WTC11 (cell line): ENCODE measurements around the gene MYCBP2. TPM values are rescaled to one million over a fixed set of nuclear protein-coding genes. Genes with fewer than 3 reads are reported as not detected.

Experiments
- ATAC-seq: fragments of 200-7000 bp; cut with Tn5 transposase; 2 replicates; pipeline ENCODE4 v1.10.0; 2021; ENCODE audit warnings: mild to moderate bottlenecking, moderate library complexity
- CTCF ChIA-PET: fragments of 300-600 bp; sonication (Branson Sonifier 250); formaldehyde crosslinking; loops from one replicate; lab custom pipeline; 2021; ENCODE audit warnings: antibody characterized with exemption; lab: Charles Lee
- POLR2A ChIA-PET: fragments of 350-600 bp; sonication (Branson Sonifier 250); formaldehyde crosslinking; loops from one replicate; lab custom pipeline; 2021; ENCODE audit warnings: antibody characterized with exemption; lab: Charles Lee
- DNase-seq: peaks from one replicate; pipeline ENCODE4 v3.0.0; 2021; ENCODE audit warnings: low spot score
- H3K27ac Mint-ChIP-seq: 2 replicates; pipeline ENCODE4 v1.8.0; 2021; ENCODE audit warnings: mixed read lengths
- H3K27me3 Mint-ChIP-seq: 2 replicates; pipeline ENCODE4 v1.8.0; 2021; ENCODE audit warnings: low read depth, mild to moderate bottlenecking, moderate library complexity, mixed read lengths
- H3K36me3 Mint-ChIP-seq: 2 replicates; pipeline ENCODE4 v1.8.0; 2021; ENCODE audit warnings: mixed read lengths
- H3K4me1 Mint-ChIP-seq: 2 replicates; pipeline ENCODE4 v1.8.0; 2022; ENCODE audit warnings: mixed read lengths
- H3K4me3 Mint-ChIP-seq: 2 replicates; pipeline ENCODE4 v1.8.0; 2021; ENCODE audit warnings: mild to moderate bottlenecking, moderate library complexity, mixed read lengths
- H3K9me3 Mint-ChIP-seq: 2 replicates; pipeline ENCODE4 v1.8.0; 2021; ENCODE audit warnings: mixed read lengths
- ATF1 ChIP-seq: sonication (generic); formaldehyde crosslinking; IDR thresholded peaks from 2 replicates; pipeline ENCODE4 v1.8.1; 2023; ENCODE audit warnings: mild to moderate bottlenecking, moderate library complexity, missing genetic modification reagents
- CREB1 ChIP-seq: sonication (generic); formaldehyde crosslinking; IDR thresholded peaks from 2 replicates; pipeline ENCODE4 v1.8.0; 2023; ENCODE audit warnings: mild to moderate bottlenecking, missing genetic modification reagents
- CREM ChIP-seq: sonication (generic); formaldehyde crosslinking; IDR thresholded peaks from 2 replicates; pipeline ENCODE4 v1.8.1; 2022; ENCODE audit warnings: mild to moderate bottlenecking, missing genetic modification reagents, moderate library complexity
- FOXK1 ChIP-seq: sonication (generic); formaldehyde crosslinking; IDR thresholded peaks from 2 replicates; pipeline ENCODE4 v1.8.0; 2022; ENCODE audit warnings: mild to moderate bottlenecking, moderate library complexity, missing genetic modification reagents
- FOXP1 ChIP-seq: sonication (generic); formaldehyde crosslinking; IDR thresholded peaks from 2 replicates; pipeline ENCODE4 v1.8.0; 2022; ENCODE audit warnings: missing genetic modification reagents, mild to moderate bottlenecking, moderate library complexity, borderline replicate concordance
- HMGA2 ChIP-seq: fragments of 250-450 bp; sonication (Bioruptor Pico); IDR thresholded peaks from 2 replicates; pipeline ENCODE4 v1.4.0; 2021; ENCODE audit warnings: mild to moderate bottlenecking, moderate library complexity
- IRF2 ChIP-seq: sonication (generic); formaldehyde crosslinking; IDR thresholded peaks from 2 replicates; pipeline ENCODE4 v1.8.0; 2022; ENCODE audit warnings: low read depth, missing genetic modification reagents, borderline replicate concordance
- KAT7 ChIP-seq: sonication (generic); formaldehyde crosslinking; IDR thresholded peaks from 2 replicates; pipeline ENCODE4 v1.8.1; 2023; ENCODE audit warnings: missing genetic modification reagents, mild to moderate bottlenecking, borderline replicate concordance
- NFE2L1 ChIP-seq: sonication (generic); formaldehyde crosslinking; IDR thresholded peaks from 2 replicates; pipeline ENCODE4 v1.8.1; 2023; ENCODE audit warnings: missing genetic modification reagents
- RELA ChIP-seq: sonication (generic); formaldehyde crosslinking; IDR thresholded peaks from 2 replicates; pipeline ENCODE4 v1.8.1; 2022; ENCODE audit warnings: missing genetic modification reagents, mild to moderate bottlenecking, borderline replicate concordance
- ZNF219 ChIP-seq: sonication (generic); formaldehyde crosslinking; IDR thresholded peaks from 2 replicates; pipeline ENCODE4 v1.8.0; 2023; ENCODE audit warnings: missing genetic modification reagents, mild to moderate bottlenecking, borderline replicate concordance
- ZNF317 ChIP-seq: sonication (generic); formaldehyde crosslinking; IDR thresholded peaks from 2 replicates; pipeline ENCODE4 v1.8.1; 2023; ENCODE audit warnings: low read depth, mild to moderate bottlenecking, moderate library complexity, missing genetic modification reagents, borderline replicate concordance
- ZNF396 ChIP-seq: fragments of 250-450 bp; sonication (Bioruptor Pico); IDR thresholded peaks from 2 replicates; pipeline ENCODE4 v1.8.0; 2021; ENCODE audit warnings: mild to moderate bottlenecking, moderate library complexity, borderline replicate concordance
- total RNA-seq: library from RNA; stranded (reverse); gene quantifications from 3 replicates; pipeline ENCODE4 v1.2.3, GENCODE V29; 2021
- TF ChIP-seq, protein P1 (sequence below): fragments of 250-450 bp; sonication (Bioruptor Pico); IDR thresholded peaks from 2 replicates; pipeline ENCODE4 v1.9.0; 2021; ENCODE audit warnings: mild to moderate bottlenecking, borderline replicate concordance
- TF ChIP-seq, protein P2 (sequence below): sonication (generic); formaldehyde crosslinking; IDR thresholded peaks from 2 replicates; pipeline ENCODE4 v1.8.0; 2022; ENCODE audit warnings: mild to moderate bottlenecking, missing genetic modification reagents
- TF ChIP-seq, protein P3 (sequence below): sonication (generic); formaldehyde crosslinking; IDR thresholded peaks from 2 replicates; pipeline ENCODE4 v1.8.0; 2022; ENCODE audit warnings: mild to moderate bottlenecking, missing genetic modification reagents
- TF ChIP-seq, protein P4 (sequence below): sonication (generic); formaldehyde crosslinking; IDR thresholded peaks from 2 replicates; pipeline ENCODE4 v1.8.1; 2022; ENCODE audit warnings: low read depth, mild to moderate bottlenecking, moderate library complexity, missing genetic modification reagents, borderline replicate concordance
- TF ChIP-seq, protein P5 (sequence below): sonication (generic); formaldehyde crosslinking; IDR thresholded peaks from 2 replicates; pipeline ENCODE4 v1.8.1; 2022; ENCODE audit warnings: mild to moderate bottlenecking, moderate library complexity, missing genetic modification reagents
- TF ChIP-seq, protein P6 (sequence below): sonication (generic); formaldehyde crosslinking; IDR thresholded peaks from 2 replicates; pipeline ENCODE4 v1.8.1; 2022; ENCODE audit warnings: low read depth, missing genetic modification reagents, borderline replicate concordance
- TF ChIP-seq, protein P7 (sequence below): sonication (generic); formaldehyde crosslinking; IDR thresholded peaks from 2 replicates; pipeline ENCODE4 v1.8.0; 2022; ENCODE audit warnings: mild to moderate bottlenecking, missing genetic modification reagents

Gene MYCBP2
- total RNA-seq, 1 experiment from 2014 or later, result 54.3 TPM

DNA sequence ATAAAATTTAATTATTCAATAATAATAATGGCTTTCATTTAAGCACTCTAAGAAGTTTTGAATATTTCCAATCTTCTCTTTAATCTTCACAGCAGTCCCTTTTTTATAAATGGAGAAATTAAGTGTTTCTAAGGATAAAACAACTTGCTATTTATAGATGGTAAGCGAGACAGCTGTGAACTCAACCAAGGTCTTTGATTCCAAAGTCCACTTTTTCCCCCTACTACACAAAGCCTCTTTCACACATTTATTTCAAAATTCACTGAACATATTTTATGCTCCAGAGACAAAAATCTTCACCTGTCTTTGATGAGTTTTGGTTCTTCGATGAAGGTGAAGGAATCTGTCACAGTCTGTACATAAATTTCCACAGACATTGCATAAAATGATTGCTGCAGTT, 265.5 kb downstream of the MYCBP2 start:
- no peak for ATAC-seq
- Mint-ChIP-seq H3K4me3 (no peak overlapping the region), H3K27ac (no peak overlapping the region), H3K9me3 (no peaks in the 10 kb centered on the region)
- DNase-seq, result no peak
- POLR2A ChIA-PET, result no interaction called here
- CTCF ChIA-PET, result no interaction called here
- no peak for TF ChIP-seq IRF2 (CRISPR knock-in tag)
- no peak for TF ChIP-seq CREB1 (CRISPR knock-in tag)
- no peak for TF ChIP-seq ATF1 (CRISPR knock-in tag)
- no peak for TF ChIP-seq ZNF396 (CRISPR knock-in tag)
- TF ChIP-seq CREM (CRISPR knock-in tag), result no peak
- no peak for TF ChIP-seq NFE2L1 (CRISPR knock-in tag)
- TF ChIP-seq, protein P1, sequence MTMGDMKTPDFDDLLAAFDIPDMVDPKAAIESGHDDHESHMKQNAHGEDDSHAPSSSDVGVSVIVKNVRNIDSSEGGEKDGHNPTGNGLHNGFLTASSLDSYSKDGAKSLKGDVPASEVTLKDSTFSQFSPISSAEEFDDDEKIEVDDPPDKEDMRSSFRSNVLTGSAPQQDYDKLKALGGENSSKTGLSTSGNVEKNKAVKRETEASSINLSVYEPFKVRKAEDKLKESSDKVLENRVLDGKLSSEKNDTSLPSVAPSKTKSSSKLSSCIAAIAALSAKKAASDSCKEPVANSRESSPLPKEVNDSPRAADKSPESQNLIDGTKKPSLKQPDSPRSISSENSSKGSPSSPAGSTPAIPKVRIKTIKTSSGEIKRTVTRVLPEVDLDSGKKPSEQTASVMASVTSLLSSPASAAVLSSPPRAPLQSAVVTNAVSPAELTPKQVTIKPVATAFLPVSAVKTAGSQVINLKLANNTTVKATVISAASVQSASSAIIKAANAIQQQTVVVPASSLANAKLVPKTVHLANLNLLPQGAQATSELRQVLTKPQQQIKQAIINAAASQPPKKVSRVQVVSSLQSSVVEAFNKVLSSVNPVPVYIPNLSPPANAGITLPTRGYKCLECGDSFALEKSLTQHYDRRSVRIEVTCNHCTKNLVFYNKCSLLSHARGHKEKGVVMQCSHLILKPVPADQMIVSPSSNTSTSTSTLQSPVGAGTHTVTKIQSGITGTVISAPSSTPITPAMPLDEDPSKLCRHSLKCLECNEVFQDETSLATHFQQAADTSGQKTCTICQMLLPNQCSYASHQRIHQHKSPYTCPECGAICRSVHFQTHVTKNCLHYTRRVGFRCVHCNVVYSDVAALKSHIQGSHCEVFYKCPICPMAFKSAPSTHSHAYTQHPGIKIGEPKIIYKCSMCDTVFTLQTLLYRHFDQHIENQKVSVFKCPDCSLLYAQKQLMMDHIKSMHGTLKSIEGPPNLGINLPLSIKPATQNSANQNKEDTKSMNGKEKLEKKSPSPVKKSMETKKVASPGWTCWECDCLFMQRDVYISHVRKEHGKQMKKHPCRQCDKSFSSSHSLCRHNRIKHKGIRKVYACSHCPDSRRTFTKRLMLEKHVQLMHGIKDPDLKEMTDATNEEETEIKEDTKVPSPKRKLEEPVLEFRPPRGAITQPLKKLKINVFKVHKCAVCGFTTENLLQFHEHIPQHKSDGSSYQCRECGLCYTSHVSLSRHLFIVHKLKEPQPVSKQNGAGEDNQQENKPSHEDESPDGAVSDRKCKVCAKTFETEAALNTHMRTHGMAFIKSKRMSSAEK (CRISPR knock-in tag), result no peak
- TF ChIP-seq, protein P2, sequence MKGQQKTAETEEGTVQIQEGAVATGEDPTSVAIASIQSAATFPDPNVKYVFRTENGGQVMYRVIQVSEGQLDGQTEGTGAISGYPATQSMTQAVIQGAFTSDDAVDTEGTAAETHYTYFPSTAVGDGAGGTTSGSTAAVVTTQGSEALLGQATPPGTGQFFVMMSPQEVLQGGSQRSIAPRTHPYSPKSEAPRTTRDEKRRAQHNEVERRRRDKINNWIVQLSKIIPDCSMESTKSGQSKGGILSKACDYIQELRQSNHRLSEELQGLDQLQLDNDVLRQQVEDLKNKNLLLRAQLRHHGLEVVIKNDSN (CRISPR knock-in tag), result no peak
- TF ChIP-seq, protein P3, sequence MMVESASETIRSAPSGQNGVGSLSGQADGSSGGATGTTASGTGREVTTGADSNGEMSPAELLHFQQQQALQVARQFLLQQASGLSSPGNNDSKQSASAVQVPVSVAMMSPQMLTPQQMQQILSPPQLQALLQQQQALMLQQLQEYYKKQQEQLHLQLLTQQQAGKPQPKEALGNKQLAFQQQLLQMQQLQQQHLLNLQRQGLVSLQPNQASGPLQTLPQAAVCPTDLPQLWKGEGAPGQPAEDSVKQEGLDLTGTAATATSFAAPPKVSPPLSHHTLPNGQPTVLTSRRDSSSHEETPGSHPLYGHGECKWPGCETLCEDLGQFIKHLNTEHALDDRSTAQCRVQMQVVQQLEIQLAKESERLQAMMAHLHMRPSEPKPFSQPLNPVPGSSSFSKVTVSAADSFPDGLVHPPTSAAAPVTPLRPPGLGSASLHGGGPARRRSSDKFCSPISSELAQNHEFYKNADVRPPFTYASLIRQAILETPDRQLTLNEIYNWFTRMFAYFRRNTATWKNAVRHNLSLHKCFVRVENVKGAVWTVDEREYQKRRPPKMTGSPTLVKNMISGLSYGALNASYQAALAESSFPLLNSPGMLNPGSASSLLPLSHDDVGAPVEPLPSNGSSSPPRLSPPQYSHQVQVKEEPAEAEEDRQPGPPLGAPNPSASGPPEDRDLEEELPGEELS (CRISPR knock-in tag), result no peak
- no peak for TF ChIP-seq FOXK1
- no peak for TF ChIP-seq ZNF219 (CRISPR knock-in tag)
- TF ChIP-seq, all 79 proteins: peak for 0
- Mint-ChIP-seq H3K36me3 (peaks cover 17% of the 10 kb centered on the region), H3K27me3 (no peaks in the 10 kb centered on the region), H3K4me1 (no peaks in the 10 kb centered on the region)

DNA sequence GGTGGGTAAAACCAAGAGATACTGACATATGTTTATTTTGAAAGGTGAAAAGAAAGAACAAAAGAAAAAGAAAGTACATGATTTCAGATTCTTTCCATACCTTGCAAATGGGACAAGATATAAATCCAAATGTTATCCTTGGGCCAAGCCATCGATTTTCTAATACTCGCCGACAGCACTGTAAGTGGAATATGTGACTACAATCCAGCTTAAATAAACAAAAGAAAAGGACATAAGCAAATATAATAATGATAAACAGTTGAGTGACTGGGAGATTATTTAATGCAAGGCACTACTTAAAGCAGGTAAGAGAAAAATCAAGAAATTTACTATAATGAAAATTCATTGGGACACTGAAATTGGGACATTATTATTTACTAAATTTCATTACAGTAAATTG, 270.0 kb downstream of the MYCBP2 start:
- POLR2A ChIA-PET, result no interaction called here
- CTCF ChIA-PET, result no interaction called here
- H3K4me1 Mint-ChIP-seq, result no peaks in the 10 kb centered on the region
- no peak for TF ChIP-seq HMGA2 (CRISPR knock-in tag)
- TF ChIP-seq, protein P4, sequence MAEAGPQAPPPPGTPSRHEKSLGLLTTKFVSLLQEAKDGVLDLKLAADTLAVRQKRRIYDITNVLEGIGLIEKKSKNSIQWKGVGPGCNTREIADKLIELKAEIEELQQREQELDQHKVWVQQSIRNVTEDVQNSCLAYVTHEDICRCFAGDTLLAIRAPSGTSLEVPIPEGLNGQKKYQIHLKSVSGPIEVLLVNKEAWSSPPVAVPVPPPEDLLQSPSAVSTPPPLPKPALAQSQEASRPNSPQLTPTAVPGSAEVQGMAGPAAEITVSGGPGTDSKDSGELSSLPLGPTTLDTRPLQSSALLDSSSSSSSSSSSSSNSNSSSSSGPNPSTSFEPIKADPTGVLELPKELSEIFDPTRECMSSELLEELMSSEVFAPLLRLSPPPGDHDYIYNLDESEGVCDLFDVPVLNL, result no peak
- no peak for TF ChIP-seq ZNF317 (CRISPR knock-in tag)
- TF ChIP-seq, protein P5, sequence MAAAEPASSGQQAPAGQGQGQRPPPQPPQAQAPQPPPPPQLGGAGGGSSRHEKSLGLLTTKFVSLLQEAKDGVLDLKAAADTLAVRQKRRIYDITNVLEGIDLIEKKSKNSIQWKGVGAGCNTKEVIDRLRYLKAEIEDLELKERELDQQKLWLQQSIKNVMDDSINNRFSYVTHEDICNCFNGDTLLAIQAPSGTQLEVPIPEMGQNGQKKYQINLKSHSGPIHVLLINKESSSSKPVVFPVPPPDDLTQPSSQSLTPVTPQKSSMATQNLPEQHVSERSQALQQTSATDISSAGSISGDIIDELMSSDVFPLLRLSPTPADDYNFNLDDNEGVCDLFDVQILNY (CRISPR knock-in tag), result no peak
- no peak for TF ChIP-seq KAT7 (CRISPR knock-in tag)
- TF ChIP-seq, protein P6, sequence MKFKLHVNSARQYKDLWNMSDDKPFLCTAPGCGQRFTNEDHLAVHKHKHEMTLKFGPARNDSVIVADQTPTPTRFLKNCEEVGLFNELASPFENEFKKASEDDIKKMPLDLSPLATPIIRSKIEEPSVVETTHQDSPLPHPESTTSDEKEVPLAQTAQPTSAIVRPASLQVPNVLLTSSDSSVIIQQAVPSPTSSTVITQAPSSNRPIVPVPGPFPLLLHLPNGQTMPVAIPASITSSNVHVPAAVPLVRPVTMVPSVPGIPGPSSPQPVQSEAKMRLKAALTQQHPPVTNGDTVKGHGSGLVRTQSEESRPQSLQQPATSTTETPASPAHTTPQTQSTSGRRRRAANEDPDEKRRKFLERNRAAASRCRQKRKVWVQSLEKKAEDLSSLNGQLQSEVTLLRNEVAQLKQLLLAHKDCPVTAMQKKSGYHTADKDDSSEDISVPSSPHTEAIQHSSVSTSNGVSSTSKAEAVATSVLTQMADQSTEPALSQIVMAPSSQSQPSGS (CRISPR knock-in tag), result no peak
- no peak for TF ChIP-seq RELA (CRISPR knock-in tag)
- TF ChIP-seq, protein P7, sequence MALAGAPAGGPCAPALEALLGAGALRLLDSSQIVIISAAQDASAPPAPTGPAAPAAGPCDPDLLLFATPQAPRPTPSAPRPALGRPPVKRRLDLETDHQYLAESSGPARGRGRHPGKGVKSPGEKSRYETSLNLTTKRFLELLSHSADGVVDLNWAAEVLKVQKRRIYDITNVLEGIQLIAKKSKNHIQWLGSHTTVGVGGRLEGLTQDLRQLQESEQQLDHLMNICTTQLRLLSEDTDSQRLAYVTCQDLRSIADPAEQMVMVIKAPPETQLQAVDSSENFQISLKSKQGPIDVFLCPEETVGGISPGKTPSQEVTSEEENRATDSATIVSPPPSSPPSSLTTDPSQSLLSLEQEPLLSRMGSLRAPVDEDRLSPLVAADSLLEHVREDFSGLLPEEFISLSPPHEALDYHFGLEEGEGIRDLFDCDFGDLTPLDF (CRISPR knock-in tag), result no peak
- no peak for TF ChIP-seq FOXP1

More for the DNA sequence above, 270.0 kb downstream of the MYCBP2 start:
- Mint-ChIP-seq H3K4me3 (no peak overlapping the region), H3K36me3 (peaks cover 18% of the 10 kb centered on the region), H3K9me3 (no peaks in the 10 kb centered on the region), H3K27me3 (no peaks in the 10 kb centered on the region), H3K27ac (no peak overlapping the region)
- no peak for DNase-seq
- ATAC-seq, result no peak
